Small intestine (tissue), 7 donors: ENCODE measurements around the gene ADAMTS14. TPM values are rescaled to one million over a fixed set of nuclear protein-coding genes. Genes with fewer than 3 reads are reported as not detected.

Source experiments
- DNase-seq, 2 donors: peaks; one replicate each; pipeline versions ENCODE4 v3.0.0 to v3.0.0-alpha.2; 2013
- FAIRE-seq: peaks from 2 replicates; lab custom pipeline; 2012; peaks lifted over from hg19 to GRCh38; lab: Jason Lieb, UNC
- H3K27ac ChIP-seq, 3 donors: one replicate each; pipeline ENCODE4 v1.5.1; 2013; ENCODE audit warnings: low read length in 2 of 3, mild to moderate bottlenecking in 2 of 3, control low read depth in 1 of 3, inconsistent platforms in 1 of 3, low read depth in 1 of 3, moderate library complexity in 1 of 3
- H3K27me3 ChIP-seq, 3 donors: one replicate each; pipeline ENCODE4 v1.6.1; 2013; ENCODE audit warnings: low read length in 3 of 3, inconsistent platforms in 1 of 3; ENCODE audit not compliant: control insufficient read depth in 3 of 3, insufficient read depth in 3 of 3
- H3K36me3 ChIP-seq, 3 donors: one replicate each; pipeline ENCODE4 v1.6.1; 2013; ENCODE audit warnings: low read length in 3 of 3, inconsistent platforms in 1 of 3, low read depth in 1 of 3, mild to moderate bottlenecking in 1 of 3, moderate library complexity in 1 of 3; ENCODE audit not compliant: control insufficient read depth in 3 of 3, insufficient read depth in 2 of 3
- H3K4me1 ChIP-seq, 3 donors: one replicate each; pipeline ENCODE4 v1.6.1; 2013; ENCODE audit warnings: low read length in 2 of 3, inconsistent platforms in 1 of 3, low read depth in 1 of 3, mild to moderate bottlenecking in 1 of 3, moderate library complexity in 1 of 3; ENCODE audit not compliant: control insufficient read depth in 3 of 3, insufficient read depth in 2 of 3
- H3K4me3 ChIP-seq, 3 donors: one replicate each; pipeline ENCODE4 v1.5.1; 2013; ENCODE audit warnings: low read length in 3 of 3, control low read depth in 1 of 3, inconsistent platforms in 1 of 3, low read depth in 1 of 3, mild to moderate bottlenecking in 1 of 3, moderate library complexity in 1 of 3
- H3K9me3 ChIP-seq, 2 donors: one replicate each; pipeline ENCODE4 v1.6.1; 2013; ENCODE audit warnings: low read depth in 1 of 2, low read length in 1 of 2; ENCODE audit not compliant: control insufficient read depth in 2 of 2, insufficient read depth in 1 of 2
- WGBS, 3 donors: extraction: QIAGEN DNeasy Blood & Tissue Kit; methylation state at CpG; one replicate each; pipeline ENCODE4 v1.1.7; 2013; 5-methylcytosine and 5-hydroxymethylcytosine counted together
- polyA plus RNA-seq, 4 donors: library from polyadenylated mRNA; stranded (reverse) in 3 of 4; unstranded in 1 of 4; fragments of 200-250 nt in 3 of 4; fragments of 120-200 nt in 1 of 4; gene quantifications; one replicate each; pipeline versions ENCODE4 v1.2.1 to v1.2.3, GENCODE V29; 2013
- donor health status: healthy with polysubstance abuse.
- donor health status: control.
- donor health status: control.
- donor health status: Bipolar disorder and iron deficiency.
- donor health status: healthy.

The ADAMTS14 gene
- polyA plus RNA-seq, 4 donors: 0.45 to 7.7 (median 0.79) TPM

DNA sequence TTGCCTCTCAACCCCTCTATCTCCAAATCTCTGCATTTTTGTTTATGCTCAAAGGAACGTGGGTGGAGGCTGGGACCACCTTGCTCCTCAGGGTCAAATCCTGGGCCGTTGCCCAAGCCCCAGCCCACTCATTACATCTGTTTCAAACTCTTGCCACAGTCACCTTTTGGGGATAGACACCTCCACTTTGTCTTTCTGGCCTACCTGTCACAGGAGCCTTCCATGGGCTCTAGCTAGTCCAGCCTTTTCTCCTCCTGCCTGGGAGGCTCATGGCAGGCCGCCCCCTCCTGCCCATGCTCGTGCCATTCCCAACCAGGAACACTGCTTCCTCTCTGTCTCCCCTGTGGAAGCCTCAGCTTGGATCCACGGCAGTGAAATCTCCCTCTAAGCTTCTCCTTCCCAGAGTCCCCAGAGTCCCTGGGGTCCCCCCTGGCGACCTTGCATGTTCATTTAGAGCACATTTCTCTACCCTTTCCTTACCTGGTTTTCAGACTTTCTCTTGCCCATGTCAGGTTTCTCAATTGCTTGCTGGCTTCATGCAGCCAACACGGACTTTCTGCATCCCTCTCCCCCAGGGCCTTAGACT lies 2.5 kb upstream of the ADAMTS14 start:
- 67 to 80% (median 70%) methylated on average over 7 of the region's 7 CpGs for WGBS, 3 donors
- no peak for FAIRE-seq
- peaks cover 0 to 7% of the 10 kb centered on the region in 2 donors for H3K9me3 ChIP-seq
- no peak overlapping the region for H3K4me3 ChIP-seq
- H3K36me3 ChIP-seq: peaks cover 0 to 5% (median 0%) of the 10 kb centered on the region in 3 donors
- no peak overlapping the region for H3K27ac ChIP-seq
- H3K27me3 ChIP-seq: peaks cover 0 to 37% (median 6%) of the 10 kb centered on the region in 3 donors
- H3K4me1 ChIP-seq: peaks cover 0 to 5% (median 0%) of the 10 kb centered on the region in 3 donors
- no peak for DNase-seq

- no peak for FAIRE-seq
- H3K27me3 ChIP-seq: peaks cover 0 to 37% (median 6%) of the 10 kb centered on the region in 3 donors
These were observed 614 bp upstream of the ADAMTS14 start for GRCh38 chr10:70671619-70672164.

GRCh38 chr10:70673043-70673928 lies 980 bp downstream of the ADAMTS14 start:
- DNase-seq (peak in 1 of 2 donors; percentile 21), FAIRE-seq (no peak)
- H3K4me1 ChIP-seq: peaks cover 0 to 3% (median 0%) of the 10 kb centered on the region in 3 donors
- peaks cover 0 to 37% (median 6%) of the 10 kb centered on the region in 3 donors for H3K27me3 ChIP-seq
- peaks cover 0 to 8% (median 0%) of the 10 kb centered on the region in 3 donors for H3K36me3 ChIP-seq
- 40 to 54% (median 48%) methylated on average over 14 of the region's 14 CpGs for WGBS, 3 donors
- peak overlapping the region in 1 of 3 donors; percentile 43 for H3K4me3 ChIP-seq
- peak overlapping the region in 2 of 3 donors; percentile 50 to 60 for H3K27ac ChIP-seq
- peaks cover 0 to 5% of the 10 kb centered on the region in 2 donors for H3K9me3 ChIP-seq

More at GRCh38 chr10:70671619-70672164, 614 bp upstream of the ADAMTS14 start:
- Histone ChIP-seq H3K9me3 (peaks cover 0 to 7% of the 10 kb centered on the region in 2 donors), H3K4me3 (peak overlapping the region in 2 of 3 donors; percentile 37 to 55), H3K36me3 (peaks cover 0 to 8% (median 0%) of the 10 kb centered on the region in 3 donors), H3K27ac (peak overlapping the region in 2 of 3 donors; percentile 60 to 69), H3K4me1 (no peaks in the 10 kb centered on the region)
- 19 to 24% (median 22%) methylated on average over 5 of the region's 5 CpGs for WGBS, 3 donors
- DNase-seq: no peak

DNA sequence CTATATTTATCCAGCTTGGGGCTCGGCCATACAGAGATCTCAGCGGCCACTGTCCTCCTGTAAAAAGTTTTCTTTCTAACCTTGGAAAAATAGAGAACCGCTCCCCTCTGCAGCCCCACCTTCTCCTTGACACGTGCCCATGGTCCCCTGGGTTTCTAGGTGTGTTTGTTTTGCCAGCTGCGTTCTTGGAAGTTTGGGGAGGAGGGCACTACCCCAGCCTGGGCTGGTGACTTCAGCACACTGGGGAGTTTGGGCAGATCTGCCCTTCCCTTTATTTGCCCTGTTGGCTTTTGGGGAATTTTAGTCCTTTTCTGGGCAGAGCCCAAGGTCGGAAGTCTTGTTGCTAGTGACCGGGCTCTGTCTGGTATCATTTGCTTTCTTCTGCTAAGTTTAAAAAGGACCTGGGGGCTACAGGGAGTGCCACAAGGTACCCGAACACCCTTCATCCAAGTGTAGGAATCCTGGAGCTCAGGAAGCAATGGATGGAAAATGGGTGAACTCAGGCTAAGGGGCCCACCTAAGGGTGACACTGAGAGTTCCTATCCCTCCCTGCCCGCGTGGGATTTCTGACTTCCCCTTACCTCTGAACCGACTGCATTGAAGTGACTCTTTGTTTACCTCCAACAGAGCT lies 1.7 kb downstream of the ADAMTS14 start:
- H3K36me3 ChIP-seq: peaks cover 0 to 8% (median 0%) of the 10 kb centered on the region in 3 donors
- H3K4me3 ChIP-seq: peak overlapping the region in 1 of 3 donors; percentile 43
- 48 to 57% (median 52%) methylated on average over 11 of the region's 11 CpGs for WGBS, 3 donors
- H3K4me1 ChIP-seq: peaks cover 0 to 3% (median 0%) of the 10 kb centered on the region in 3 donors
- H3K9me3 ChIP-seq: no peaks in the 10 kb centered on the region
- peaks cover 0 to 34% (median 6%) of the 10 kb centered on the region in 3 donors for H3K27me3 ChIP-seq
- H3K27ac ChIP-seq: peak overlapping the region in 1 of 3 donors; percentile 60
- FAIRE-seq: no peak
- no peak for DNase-seq

GRCh38 chr10:70674560-70675495 lies 2.5 kb downstream of the ADAMTS14 start:
- peaks cover 0 to 8% (median 0%) of the 10 kb centered on the region in 3 donors for H3K36me3 ChIP-seq
- FAIRE-seq: no peak
- no peaks in the 10 kb centered on the region for H3K9me3 ChIP-seq
- H3K4me1 ChIP-seq: peaks cover 0 to 3% (median 0%) of the 10 kb centered on the region in 3 donors
- H3K27ac ChIP-seq: no peak overlapping the region
- peaks cover 0 to 30% (median 6%) of the 10 kb centered on the region in 3 donors for H3K27me3 ChIP-seq
- H3K4me3 ChIP-seq: no peak overlapping the region
- no peak for DNase-seq
- WGBS, 3 donors: 63 to 75% (median 73%) methylated on average over 24 of the region's 24 CpGs

- FAIRE-seq (no peak), DNase-seq (no peak)
- Histone ChIP-seq H3K4me3 (no peak overlapping the region), H3K4me1 (peaks cover 0 to 3% (median 0%) of the 10 kb centered on the region in 3 donors), H3K27me3 (peaks cover 0 to 27% (median 6%) of the 10 kb centered on the region in 3 donors), H3K27ac (no peak overlapping the region), H3K9me3 (no peaks in the 10 kb centered on the region), H3K36me3 (peaks cover 0 to 8% (median 0%) of the 10 kb centered on the region in 3 donors)
- 62 to 68% (median 66%) methylated on average over 14 of the region's 14 CpGs for WGBS, 3 donors
These were observed 3.3 kb downstream of the ADAMTS14 start for GRCh38 chr10:70675496-70676161.

GRCh38 chr10:70676511-70676910 lies 4.2 kb downstream of the ADAMTS14 start:
- Histone ChIP-seq H3K4me1 (peaks cover 0 to 3% (median 0%) of the 10 kb centered on the region in 3 donors), H3K27ac (no peak overlapping the region), H3K36me3 (peaks cover 0 to 8% (median 0%) of the 10 kb centered on the region in 3 donors), H3K4me3 (no peak overlapping the region), H3K27me3 (peaks cover 0 to 21% (median 6%) of the 10 kb centered on the region in 3 donors), H3K9me3 (no peaks in the 10 kb centered on the region)
- WGBS, 3 donors: 76 to 93% (median 88%) methylated on average over 6 of the region's 6 CpGs
- FAIRE-seq: no peak
- DNase-seq: no peak
